Vagina (tissue), 2 donors: ENCODE measurements around the gene RASSF1.

Experiments used
- POLR2A ChIP-seq, 2 donors: fragments of 450-650 bp; IDR thresholded peaks; one replicate each; pipeline ENCODE4 v1.6.1; 2017; ENCODE audit warnings: antibody characterized with exemption in 2 of 2, mild to moderate bottlenecking in 2 of 2, moderate library complexity in 2 of 2
- TF ChIP-seq, protein P1 (sequence below), 3 experiments: fragments of 450-650 bp in 2 of 3; fragments of 200-600 bp in 1 of 3; sonication (generic) in 1 of 3; IDR thresholded peaks; one replicate each; pipeline ENCODE4 v1.5.1; 2017 to 2019; ENCODE audit warnings: antibody characterized with exemption in 3 of 3, mild to moderate bottlenecking in 2 of 3, moderate library complexity in 2 of 3

GRCh38 chr3:50317300-50317699 is 23.3 kb downstream of the RASSF1 start:
- TF ChIP-seq, protein P1, sequence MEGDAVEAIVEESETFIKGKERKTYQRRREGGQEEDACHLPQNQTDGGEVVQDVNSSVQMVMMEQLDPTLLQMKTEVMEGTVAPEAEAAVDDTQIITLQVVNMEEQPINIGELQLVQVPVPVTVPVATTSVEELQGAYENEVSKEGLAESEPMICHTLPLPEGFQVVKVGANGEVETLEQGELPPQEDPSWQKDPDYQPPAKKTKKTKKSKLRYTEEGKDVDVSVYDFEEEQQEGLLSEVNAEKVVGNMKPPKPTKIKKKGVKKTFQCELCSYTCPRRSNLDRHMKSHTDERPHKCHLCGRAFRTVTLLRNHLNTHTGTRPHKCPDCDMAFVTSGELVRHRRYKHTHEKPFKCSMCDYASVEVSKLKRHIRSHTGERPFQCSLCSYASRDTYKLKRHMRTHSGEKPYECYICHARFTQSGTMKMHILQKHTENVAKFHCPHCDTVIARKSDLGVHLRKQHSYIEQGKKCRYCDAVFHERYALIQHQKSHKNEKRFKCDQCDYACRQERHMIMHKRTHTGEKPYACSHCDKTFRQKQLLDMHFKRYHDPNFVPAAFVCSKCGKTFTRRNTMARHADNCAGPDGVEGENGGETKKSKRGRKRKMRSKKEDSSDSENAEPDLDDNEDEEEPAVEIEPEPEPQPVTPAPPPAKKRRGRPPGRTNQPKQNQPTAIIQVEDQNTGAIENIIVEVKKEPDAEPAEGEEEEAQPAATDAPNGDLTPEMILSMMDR (IDR thresholded peaks at IDR 0.05): no peak
- TF ChIP-seq POLR2A (IDR thresholded peaks at IDR 0.05): no peak
